GM12801 (cell line): ENCODE data around the gene RINT1.

Experiments
- CTCF ChIP-seq: IDR thresholded peaks from one replicate; pipeline ENCODE4 v1.5.1; 2011; ENCODE audit warnings: control low read depth; ENCODE audit not compliant: insufficient read length; ENCODE audit errors: extremely low read depth

The RINT1 gene

GRCh38 chr7:105524840-105525239 is 7.2 kb upstream of the RINT1 start:
- TF ChIP-seq CTCF, result no peak

- no peak for TF ChIP-seq CTCF
Measured at GRCh38 chr7:105530126-105530525, 1.9 kb upstream of the RINT1 start.

DNA sequence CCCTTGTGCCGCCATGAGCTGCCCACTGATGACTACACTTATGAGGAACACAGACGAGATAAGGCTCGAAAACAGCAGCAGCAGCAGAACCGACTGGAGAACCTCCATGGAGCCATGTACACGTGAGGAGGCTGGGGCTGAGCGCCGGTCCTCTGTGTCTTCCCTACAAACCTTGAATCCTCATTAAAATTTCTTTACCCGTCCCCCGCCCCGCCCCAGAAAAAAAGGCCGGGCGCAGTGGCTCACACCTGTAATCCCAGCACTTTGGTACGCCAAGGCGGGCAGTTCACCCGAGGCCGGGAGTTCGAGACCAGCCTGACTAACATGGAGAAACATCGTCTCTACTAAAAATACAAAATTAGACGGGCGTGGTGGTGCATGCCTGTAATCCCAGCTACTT is 1.5 kb upstream of the RINT1 start:
- TF ChIP-seq CTCF, result no peak

DNA sequence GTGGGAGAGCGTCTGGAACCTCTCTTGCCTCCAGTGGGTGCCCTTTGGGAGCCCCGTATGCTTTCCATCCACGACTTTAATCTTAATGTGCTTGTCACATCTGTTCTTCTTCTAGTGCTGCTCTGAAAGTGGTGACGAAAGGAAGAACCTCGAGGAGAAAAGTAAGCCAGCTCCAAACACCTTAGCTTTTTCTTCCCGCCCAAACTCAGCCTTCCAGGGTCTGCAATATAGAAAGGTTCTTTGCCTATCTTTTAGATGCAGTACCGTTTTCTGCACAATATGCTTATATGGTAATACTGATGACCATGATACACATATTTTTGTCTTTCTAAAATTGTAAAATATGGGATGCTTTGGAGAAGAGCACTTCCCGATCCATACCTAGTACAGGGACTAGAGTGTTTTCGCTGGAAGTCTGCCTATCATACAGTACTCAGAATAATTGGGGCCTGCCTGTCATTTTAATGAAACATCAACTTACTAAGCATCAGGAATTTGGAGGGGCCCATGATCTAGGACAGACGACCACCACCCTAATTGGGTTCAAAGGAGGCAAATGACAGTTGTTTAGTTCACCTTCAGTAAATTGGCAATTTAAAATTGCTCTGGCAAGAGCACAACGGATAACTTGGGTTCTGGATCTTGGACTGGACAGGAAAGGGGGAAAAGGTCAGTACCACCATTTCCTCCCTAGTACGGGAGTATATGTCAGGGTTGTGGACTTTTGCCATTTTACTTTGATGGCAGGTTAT is 884 bp downstream of the RINT1 start:
- no peak for TF ChIP-seq CTCF

GRCh38 chr7:105538339-105538738 is 6.3 kb downstream of the RINT1 start:
- TF ChIP-seq CTCF, result no peak

- TF ChIP-seq CTCF, result no peak
Measured at GRCh38 chr7:105559926-105560325, 27.9 kb downstream of the RINT1 start.

DNA sequence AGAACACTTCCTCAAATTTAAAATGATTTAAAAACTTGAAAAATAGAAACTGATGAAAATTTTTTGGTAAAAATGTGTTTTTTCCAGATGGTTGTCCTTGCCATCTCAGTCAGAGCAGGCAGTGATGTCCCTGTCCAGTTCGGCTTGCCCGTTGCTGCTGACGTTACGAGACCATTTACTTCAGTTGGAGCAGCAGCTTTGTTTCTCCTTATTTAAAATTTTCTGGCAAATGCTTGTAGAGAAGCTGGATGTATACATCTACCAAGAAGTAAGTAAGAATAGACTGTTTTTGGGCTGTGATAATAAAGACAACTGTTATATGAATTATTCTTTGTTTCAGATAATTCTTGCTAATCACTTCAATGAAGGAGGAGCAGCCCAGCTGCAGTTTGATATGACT is 33.2 kb downstream of the RINT1 start:
- no peak for TF ChIP-seq CTCF
